GM21619 (cell line): ENCODE results near the gene DYRK4.
"Not testable (repeated sequence)": the region's sequence is repeated elsewhere in the genome, so short reads cannot be mapped to it uniquely, and the experiment has no call there.

ENCODE experiments used
- ATAC-seq: cut with Tn5 transposase; IDR thresholded peaks from one replicate; pipeline ENCODE4 v1.9.1; 2021; ENCODE audit not compliant: unreplicated experiment

The DYRK4 gene, protein sequence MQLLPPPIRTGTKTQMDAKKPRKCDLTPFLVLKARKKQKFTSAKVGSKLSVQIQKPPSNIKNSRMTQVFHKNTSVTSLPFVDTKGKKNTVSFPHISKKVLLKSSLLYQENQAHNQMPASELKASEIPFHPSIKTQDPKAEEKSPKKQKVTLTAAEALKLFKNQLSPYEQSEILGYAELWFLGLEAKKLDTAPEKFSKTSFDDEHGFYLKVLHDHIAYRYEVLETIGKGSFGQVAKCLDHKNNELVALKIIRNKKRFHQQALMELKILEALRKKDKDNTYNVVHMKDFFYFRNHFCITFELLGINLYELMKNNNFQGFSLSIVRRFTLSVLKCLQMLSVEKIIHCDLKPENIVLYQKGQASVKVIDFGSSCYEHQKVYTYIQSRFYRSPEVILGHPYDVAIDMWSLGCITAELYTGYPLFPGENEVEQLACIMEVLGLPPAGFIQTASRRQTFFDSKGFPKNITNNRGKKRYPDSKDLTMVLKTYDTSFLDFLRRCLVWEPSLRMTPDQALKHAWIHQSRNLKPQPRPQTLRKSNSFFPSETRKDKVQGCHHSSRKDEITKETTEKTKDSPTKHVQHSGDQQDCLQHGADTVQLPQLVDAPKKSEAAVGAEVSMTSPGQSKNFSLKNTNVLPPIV

DNA sequence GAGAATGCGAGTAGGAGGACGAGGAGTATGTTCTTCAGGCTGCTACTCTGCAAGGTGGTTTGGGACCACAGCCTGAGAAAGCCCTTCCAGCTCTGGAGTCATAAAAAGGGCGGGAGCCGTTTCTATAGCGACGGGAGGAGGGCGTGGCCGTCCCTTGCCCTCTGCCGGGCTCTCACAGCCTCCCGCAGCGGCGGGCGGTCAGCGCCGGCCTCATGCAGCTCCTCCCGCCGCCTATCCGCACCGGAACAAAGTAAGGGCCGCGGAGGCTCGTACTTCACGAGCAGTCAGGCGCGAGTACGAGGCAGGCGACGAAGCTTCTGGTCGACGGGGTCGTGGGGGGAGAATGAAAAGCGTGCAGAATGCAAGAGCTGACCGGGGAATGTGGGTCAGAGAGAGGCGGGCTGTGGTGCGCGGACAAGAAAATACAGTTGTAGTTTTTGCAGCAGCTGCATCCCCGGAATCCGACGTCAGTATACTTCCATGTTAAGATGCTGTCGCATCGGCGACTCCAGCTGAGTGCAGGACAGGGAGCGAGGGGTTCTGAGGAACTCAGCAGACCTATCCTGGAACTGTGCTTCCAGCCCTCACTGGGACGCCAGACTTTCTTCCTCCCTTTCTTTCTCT lies at the start of gene DYRK4:
TSS of gene DYRK4 (plus strand) at position 175 of the 624 bp plus-strand sequence. CDS start at position 213, 38 bp downstream.
- no peak for ATAC-seq

DNA sequence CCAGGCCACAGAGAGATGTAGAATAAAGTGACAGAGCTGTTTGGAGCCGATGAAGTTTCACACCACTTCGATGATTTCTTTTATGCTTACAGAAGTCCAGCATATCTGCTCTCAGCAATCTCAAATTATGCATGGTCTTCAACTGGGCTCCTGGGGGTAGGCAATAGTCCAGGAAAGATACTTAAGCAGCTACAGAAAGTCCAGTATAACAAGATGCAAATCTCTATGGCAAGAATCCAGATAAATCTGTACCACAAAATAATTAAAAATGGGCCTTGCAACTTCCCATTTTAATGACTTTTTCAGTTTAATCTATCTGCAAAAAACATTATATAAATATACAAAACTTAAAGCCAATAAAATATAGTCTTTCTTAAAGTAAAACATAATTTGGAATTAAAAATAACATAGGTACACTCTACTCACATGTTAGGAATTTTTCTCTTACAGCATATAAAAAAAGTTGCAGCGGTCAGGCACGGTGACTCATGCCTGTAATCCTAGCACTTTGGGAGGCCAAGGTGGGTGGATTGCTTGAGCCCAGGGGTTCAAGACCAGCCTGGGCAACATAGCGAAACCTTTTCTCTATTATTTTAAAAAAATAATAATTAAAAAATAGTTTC lies 43.8 kb upstream of the DYRK4 start:
- no peak for ATAC-seq

DNA sequence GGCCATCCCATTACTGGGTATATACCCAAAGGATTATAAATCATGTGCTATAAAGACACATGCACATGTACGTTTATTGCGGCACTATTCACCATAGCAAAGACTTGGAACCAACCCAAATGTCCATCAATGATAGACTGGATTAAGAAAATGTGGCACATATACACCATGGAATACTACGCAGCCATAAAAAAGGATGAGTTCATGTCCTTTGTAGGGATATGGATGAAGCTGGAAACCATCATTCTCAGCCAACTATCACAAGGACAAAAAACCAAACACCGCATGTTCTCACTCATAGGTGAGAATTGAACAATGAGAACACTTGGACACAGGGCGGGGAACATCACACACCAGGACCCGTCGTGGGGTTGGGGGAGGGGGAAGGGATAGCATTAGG lies 38.6 kb upstream of the DYRK4 start:
- not testable (repeated sequence) for ATAC-seq

DNA sequence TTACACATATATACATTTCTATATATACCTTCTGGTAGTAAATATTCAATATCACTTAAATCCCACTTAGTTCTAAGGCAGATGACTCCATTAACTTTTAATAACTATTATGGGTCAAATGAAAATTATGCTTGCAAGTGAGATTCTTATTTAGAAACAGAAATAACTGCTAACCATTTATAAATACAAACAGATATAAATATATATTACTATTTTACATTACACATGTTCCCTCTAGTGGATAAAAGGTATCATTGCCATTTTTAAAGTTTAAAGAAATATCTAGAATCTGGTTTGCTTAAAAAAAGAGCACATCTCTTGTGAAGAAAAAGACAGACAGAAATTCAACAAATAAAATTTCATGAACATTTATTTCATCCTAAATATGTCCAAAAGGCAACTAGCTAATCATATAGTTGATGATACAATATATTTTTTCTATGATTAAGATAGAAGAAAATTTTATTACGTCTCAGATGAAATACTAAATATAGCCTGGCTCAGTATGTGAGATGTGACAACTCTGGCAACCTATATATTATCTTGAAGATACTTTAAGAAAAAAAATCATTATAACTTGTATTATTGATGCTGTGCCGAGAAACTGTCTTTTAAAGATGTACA lies 35.0 kb upstream of the DYRK4 start:
- ATAC-seq, result no peak

DNA sequence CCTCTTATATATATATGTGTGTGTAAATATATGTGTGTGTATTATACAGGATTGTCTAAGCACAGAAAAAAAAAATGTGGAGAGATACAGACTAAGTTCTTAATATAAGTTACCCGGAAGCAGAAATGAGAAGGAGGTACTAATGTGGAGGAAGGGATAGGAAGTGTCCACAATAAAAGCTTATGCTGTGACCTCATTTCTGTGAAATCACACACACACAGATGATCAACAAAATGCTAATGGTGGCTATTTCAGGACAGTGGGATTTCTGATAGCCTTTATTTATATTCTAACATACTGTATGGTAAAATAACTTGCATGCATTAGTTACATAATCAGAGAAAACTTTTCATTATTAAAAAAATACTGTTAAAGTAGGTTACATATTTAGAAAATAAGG lies 31.8 kb upstream of the DYRK4 start:
- no peak for ATAC-seq

DNA sequence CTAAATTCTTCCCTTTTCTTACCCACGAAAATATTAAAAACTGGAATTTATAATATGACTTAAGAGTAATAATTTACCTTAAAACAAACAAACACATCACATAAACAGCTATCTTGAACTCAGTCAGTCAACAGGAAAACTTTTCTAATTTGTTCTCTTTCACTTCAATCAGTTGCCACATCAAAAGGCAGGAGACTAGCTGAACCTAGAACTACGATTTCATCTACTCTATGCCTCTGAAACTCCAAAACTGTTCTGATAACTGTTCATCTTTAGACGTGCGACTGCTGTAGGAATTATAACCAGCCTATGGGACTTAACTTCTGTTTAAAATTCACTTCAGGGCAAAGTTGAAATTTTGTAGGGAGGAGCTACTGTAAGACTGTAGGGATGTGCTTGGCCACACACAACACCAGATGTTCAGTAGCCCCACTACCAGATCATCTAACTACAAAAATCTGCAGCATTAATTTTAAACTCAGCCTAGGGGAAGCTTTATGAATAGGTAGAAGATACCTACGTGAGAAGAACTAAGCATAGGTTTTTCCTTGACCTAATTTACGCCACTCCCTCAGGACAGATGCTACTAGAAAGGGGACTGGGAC lies 30.9 kb upstream of the DYRK4 start:
- no peak for ATAC-seq

DNA sequence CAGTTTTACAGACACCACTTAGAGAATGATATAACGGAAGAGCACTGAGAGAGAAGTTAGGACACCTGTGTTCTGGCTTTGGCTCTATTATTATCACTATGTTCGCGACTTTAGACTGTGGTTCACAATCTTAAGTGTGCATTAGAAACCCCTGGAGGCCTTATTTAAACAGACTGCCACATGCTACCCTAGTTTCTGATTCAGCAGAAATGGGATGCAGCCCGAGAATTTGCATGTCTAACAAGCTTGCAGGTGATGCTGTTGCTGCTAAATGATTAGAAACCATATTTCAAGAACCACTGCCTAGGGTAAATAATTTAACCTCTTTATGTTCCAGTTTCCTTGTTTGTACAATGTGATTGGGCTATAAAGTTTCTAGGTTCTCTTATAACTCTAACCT lies 26.9 kb upstream of the DYRK4 start:
- ATAC-seq, result no peak

DNA sequence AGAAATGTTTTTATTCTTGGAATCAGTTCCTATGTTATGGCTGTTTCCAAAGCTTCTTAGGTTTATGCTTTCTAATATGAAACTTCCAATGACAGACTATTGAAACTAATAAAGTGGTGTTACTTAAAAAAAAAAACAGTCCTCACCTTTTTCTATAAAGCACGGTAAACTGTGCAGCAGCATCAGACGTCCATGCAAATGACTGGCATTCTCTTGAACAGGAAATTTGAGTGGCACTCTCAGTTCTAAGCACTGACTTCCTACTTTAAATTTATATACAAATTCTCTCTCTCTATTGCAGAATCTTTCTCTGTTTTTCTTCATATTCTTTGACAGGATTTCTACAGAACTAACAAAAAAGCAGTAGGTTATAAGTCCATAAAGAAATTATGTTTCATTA lies 26.1 kb upstream of the DYRK4 start:
- ATAC-seq, result no peak

DNA sequence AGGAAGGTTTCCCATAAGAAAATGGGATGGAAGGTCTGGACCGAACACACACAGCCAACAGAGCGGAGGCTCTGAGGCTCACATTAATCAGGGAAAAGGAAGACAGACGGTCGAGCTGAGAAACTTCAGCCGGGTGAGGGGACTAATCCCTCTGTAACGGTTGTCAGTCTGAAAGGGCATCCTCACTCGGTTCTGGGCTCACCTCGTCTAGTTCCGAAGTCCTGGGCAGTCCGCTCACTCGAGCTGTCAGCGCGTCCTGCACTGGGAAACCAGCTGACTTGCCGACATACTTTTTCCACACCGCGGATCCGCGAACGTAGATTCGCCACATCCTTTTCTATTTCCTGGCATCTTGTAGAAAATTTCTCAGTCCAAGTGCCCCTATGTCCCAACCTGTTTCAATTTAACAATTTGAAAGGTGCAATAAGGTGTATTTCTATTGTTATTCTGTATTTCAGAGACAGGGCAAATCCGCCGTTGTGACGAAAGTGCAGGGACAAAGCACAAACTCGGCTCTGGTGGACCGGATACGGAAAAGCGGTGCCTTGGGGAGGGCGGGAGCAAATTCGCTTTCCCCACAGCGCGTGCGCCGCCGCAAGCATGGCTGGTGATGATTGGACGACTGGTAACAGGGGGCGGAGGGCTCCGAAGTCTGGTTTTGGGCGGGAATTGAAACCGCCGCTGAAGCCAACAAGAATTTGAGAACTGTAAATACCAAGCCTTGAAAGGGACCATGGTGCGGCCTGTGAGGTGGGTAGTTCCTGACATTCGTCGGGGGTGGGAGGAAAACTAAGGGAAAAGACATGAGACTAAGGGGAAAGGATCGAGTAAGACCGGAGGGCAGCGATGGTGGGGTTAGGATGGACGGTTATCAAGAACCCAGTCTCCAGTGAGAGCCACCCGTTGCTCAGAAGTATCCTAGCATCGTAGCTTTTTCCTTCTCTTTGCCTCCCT lies 23.5 kb upstream of the DYRK4 start, which contains the start of gene RAD51AP1:
TSS of gene RAD51AP1 (plus strand) at position 684 of the 954 bp plus-strand sequence. CDS start at position 734, 50 bp downstream.
- peak; percentile 83 for ATAC-seq

DNA sequence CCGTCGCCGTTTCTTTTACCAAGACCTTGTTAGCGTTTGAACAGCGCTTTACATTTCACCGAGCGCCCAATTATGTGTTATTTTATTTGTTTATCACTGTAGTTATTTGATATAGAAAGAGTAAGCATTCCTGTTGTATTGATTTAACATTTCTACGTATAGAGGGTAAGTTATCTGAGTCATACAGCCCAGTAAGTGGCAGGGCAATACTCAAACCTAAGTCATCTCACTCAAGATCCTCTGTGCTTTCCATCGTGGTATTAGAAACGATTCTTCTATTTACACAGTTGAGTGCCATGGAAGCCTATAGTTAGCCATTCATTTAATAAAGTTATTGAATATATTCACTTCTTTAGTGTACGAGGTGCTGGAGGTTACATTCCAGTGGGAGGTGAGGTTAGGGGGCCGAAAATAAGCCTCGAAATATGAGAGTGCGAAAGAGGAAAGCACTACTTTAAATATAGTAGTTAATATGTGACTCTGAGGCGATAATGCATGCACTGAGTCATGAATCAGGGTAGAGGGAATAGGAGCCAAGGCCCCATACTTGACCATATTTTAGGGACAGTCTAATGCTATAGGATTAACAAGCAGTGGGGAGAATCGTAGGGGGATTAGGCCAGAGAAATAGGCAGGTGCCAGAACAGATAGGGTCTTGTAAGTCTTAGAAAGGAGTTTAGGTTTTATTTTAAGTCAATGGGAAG lies 22.7 kb upstream of the DYRK4 start:
- no peak for ATAC-seq

DNA sequence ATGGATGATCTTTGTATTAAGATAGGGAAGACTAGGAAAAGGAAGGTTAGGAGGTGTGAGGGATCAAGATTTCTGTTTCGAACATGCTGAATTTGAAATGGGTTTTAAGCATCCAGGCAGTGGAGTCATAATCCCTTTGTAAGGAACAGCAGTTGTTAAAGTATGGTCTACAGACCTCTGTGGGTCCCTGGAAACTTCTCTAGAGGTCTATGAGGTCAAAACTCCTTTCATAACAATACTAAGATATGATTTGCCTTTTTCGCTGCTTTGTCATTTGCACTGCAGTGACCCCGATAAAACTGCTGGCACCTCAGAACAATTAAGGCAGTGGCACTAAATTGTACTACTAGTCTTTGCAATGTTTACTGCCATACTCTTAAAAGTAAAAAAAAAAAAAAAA lies 21.8 kb upstream of the DYRK4 start:
- ATAC-seq, result no peak

DNA sequence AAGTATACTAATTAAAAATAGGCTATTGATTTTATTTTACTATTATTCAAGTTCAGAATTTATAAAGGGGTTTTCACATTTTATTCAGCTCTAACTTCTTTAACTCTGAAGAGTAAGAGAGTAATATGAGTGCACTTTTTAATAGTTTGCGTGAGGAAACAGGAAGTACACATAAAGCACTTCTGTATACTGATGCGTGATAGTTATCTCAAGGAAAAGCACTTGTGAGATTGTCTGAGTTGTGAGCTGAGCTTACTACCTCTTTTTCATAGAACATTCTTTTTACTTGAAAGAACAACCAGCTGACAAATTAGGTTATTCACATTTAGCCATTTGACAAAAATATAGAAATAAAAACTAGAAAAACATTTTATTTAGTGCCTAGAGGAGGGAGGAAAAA lies 21.4 kb upstream of the DYRK4 start:
- no peak for ATAC-seq

DNA sequence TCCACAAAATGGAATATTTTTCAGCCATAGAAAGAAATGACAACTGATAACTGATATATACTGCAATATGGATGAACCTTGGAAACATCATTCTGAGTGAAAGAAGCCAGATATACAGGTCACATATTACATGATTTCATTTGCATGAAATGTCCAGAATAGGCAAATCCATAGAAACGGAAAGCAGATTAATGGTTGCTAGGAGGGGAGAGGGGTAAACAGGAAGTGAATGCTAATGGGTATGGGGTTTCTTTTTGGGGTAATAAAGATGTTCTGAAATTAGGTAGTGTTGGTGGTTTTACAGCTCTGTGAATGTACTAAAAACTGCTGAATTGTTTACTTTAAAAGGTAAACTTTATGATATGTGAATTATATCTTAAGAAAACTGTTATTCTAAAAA lies 16.8 kb upstream of the DYRK4 start:
- ATAC-seq, result no peak

DNA sequence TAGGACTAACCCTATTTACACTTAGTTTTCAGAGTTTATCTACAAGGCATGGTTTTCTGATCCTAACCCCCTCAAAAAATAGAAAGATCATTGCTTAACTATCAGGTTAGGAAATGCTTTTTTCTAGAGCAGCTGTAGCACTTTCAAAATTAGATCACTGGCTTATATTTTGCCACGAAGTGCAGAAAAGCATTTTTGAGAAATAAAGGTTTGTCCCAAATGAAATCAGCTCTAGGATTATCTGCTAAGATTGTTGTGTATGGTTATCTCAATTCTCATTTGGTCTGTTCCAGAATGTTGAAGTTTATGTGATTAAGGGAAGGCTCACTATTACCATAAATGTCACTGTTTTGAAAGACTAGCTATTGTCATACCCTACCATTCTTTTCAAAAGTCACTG lies 9.8 kb upstream of the DYRK4 start:
- ATAC-seq, result no peak

DNA sequence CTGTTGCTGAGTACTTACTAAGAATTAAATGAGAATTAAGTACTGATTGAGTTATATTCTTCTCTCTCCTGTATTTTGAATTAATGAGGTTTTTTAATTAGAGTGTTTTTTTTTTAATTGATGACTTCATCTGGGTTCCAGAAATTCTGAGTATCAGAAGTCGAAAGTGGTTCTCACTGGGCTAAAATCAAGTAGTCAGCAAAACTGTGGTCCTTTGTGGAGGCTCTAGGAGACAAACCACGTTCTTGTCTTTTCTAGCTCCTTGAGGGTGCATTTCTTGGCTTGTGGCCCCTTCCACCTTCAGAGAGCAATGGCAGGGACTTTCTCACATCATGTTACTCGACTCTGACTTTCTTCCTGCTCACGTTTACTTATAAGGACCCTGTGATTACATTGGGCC lies 8.1 kb upstream of the DYRK4 start:
- no peak for ATAC-seq

DNA sequence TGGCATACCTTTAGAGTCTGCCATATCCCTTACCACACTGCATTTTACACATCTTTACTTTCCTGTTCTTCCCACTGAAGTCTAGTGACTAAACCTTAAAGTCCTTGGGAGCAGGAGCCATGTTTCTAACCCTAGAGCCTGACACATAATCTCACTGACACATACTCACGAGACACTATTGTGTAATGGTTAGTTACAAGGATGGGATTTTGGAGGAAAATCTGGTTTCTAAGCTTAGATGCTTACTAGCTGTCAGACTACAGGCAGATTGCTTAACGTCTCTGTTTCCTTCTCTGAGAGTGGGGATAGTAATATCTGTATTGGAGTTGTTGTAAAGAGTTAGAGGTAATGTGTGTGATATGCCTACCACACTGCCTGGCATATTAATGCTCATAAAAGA lies 6.2 kb upstream of the DYRK4 start:
- ATAC-seq, result no peak

DNA sequence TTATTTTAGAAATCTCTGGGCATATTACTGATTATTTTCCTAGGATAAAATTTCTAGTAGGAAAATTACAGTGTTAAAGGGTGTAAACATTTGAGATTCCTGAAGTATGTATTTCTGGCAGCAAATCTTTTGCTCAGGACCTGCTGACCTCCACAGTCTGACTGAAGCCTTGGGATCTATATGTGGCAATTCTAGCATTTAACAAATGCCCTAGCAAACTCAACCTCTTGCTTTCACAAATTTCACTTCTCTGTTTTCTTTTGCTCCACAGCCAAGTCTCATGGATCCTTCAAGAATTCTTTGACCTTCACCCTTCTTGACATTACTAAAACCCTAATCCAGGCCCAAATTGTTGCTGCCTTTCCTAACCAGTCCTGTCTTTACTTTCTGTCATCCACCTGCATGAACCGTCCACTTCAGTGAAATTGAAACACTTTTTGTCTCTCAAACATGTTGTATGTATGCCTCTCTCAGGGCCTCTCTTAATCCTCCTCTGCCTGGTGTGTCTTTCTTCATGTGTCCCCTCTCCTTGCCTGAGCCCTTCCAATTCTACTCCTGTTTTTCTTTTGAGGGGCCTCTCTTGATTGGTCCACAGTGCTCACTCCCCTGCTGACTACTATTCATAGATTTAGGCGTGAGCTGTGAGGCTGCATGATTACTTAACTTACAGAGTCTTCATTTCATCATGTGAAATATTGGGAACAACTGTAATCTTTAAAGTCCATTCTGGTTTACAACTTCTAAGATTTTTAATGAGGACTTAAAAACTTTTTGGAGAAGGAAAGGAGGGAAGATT lies 5.1 kb upstream of the DYRK4 start:
- ATAC-seq, result no peak

DNA sequence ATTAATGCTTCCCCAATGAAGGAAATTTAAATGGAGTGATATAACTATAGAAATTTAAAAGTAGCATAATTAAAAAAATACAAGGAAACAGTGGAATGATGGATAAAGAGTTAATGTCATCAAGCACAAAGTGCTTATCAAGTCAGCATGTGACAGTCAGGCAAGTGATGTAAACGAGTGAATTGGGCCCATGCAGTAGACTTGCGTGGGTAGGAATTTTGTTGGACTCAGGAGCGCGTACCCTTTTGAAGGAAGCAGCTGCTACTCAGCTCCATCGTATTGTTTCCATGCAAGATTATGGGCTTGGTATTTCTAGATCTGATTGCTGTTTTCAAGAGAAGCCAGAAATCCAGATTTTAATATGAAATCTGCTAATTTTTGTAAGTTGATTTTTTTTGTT lies 4.4 kb upstream of the DYRK4 start:
- no peak for ATAC-seq
